Caki2 (cell line): Measurements from ENCODE around the gene VANGL2. TPM values are rescaled to one million over a fixed set of nuclear protein-coding genes. Genes with fewer than 3 reads are reported as not detected.
"Not testable (repeated sequence)": the region's sequence is repeated elsewhere in the genome, so short reads cannot be mapped to it uniquely, and the experiment has no call there.

Source experiments
- DNase-seq: peaks from one replicate; pipeline ENCODE4 v3.0.0-alpha.2; 2015; ENCODE audit warnings: low read depth
- in situ Hi-C: cut with HindIII; loops from 2 replicates; pipeline ENCODE4 v1.10.0; 2016; ENCODE audit warnings: low sequenced_read_pairs, low pct_unique_long_range_greater_than_20kb, mixed read lengths
- total RNA-seq: library from RNA; depleted of rRNA; stranded (reverse); fragments of >200 nt; shearing (Covaris generic); gene quantifications from 2 replicates; pipeline ENCODE4 v1.2.3, GENCODE V29; 2014; ENCODE audit warnings: low replicate concordance

The VANGL2 gene
- total RNA-seq, 1 experiment from 2014 or later, result not detected

DNA sequence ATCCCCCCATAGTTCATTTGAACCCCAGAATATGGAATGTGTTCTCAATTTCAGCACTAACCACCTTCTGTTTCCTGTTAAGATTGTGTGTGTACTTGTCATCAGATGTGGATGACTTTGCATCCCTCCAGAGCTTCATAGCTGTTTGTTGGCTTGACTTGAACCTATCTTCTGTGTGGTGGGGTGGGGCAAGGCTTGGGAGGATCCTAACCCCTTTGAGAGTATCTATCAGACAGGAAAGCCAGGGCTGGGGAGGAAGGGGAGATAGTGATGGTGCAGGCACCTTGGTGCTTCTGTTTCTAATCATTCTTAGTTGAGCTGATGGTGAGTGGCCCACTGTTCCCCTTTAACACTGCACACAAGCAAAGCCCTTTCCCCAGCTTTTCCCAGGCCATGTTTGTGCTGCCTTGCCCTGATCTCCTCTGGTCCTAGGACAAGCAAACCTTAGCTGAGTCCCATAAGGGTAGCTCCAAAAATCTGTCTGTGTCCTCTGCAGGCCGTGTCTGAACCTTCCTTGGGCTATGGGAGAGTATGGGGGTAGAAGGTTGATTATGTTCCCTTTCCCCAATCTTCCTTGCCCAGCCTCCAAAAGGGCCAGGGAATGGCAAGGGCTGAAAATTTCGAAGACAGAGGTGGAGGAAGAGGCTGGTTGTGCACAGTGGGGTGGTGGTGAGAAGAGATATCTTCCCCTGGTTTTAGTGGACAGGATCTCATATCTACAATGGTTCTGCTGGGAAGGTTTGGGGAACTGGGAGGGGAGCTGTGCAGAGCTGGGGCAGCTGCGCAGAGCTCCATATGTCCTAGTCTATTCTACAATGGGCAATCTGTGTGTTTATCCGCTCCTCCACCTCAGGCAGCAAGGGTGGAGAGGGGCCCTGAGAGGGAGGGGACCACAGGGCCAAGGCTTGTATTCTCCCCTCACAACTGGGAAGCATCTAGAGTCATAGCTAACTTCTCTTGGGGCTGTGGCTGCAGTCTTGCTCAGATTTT, 32.1 kb upstream of the VANGL2 start:
- no peak for DNase-seq
- in situ Hi-C loops, result no loop called here

DNA sequence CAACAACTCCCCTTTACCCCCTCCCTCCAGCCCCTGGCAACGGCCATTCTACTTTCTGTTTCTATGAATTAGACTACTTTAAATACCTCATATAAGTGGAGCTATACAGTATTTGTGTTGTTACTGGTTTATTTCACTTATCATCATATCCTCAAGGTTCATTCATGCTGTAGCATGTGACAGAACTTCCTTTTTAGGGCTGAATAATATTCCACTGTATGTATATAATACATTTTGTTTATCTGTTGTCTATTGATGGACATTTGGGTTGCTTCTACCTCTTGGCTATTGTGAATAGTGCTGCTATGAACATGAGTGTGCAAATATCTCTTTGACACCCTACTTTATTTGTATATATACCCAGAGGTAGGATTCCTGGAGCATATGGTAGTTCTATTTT, 31.3 kb upstream of the VANGL2 start:
- no peak for DNase-seq
- in situ Hi-C loops, result no loop called here

DNA sequence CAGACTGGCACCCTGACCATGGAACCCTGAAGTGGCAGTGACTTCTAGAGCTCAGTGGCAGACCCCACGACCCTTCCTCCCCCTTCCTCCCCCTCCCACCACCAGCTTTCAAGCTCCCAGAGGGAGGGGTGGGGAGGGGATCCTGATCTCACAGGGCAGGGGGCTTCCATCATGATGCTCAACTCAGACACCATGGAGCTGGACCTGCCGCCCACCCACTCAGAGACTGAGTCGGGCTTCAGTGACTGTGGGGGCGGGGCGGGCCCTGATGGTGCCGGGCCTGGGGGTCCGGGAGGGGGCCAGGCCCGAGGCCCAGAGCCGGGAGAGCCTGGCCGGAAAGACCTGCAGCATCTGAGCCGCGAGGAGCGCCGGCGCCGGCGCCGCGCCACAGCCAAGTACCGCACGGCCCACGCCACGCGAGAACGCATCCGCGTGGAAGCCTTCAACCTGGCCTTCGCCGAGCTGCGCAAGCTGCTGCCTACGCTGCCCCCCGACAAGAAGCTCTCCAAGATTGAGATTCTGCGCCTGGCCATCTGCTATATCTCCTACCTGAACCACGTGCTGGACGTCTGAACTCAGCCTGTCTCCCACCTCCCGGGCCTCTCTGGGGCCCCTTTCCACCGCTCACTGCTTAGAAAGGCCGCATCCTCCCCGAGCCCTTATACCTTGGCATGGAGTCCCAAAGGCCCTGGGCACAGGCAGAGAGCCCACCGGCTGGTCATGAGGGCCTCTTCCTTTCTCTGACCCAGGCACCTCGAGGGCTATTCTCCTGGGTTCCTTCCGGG, 29.6 kb upstream of the VANGL2 start:
- in situ Hi-C loops, result no loop called here
- DNase-seq, result no peak

DNA sequence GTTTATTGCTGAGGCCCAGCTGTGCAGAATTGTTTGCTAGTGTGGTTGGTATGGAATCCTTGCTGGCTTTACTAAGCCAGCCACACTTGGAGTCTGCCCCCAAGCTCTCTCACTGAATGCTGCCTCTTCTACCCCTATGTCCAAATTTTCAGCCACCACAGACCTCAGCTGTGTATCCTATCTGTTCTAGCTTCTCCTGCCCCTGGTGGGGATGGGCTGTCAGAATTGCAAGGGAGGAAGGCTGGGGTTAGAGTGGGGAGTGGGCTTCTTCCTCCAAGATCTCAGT, 29.1 kb upstream of the VANGL2 start:
- in situ Hi-C loops, result no loop called here
- no peak for DNase-seq

DNA sequence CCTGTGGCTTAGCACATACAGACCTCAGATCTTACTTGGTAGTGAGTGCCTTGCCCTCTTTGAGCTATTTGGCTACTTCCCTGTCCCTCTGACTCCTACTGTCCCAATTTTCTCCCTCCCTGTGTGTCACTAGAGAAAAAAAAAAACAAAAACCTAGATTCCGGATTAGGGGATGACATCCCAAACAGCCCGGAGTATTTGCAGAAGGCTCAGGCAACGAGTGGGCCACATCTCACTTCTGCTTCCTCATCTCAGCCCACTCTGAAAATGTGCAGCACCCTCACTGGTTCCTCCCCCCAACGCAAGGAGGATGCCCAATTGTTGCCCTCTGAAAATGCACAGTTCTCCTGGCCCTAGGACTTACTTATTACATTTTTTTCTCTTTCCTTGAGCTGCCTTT, 28.6 kb upstream of the VANGL2 start:
- DNase-seq, result no peak
- in situ Hi-C loops, result no loop called here

DNA sequence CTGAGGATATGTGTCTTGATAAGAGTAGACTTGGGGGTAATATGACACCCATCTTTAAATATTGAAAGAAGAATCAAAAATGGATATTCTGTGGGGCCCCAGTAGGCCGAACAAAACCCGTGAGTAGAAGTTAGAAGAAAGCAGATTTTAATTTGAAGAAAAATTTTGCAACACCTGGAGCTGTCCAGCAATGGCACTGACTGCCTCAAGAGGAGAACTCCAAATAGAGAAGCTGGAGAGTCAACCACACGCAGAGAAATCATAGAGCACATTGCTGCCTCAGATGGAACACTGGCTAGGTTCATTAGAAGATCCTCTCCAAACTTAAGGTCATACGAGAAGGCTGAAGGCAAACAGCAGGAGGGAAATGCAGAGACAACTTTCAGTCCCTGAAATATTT, 26.7 kb upstream of the VANGL2 start:
- DNase-seq, result no peak
- in situ Hi-C loops, result no loop called here

DNA sequence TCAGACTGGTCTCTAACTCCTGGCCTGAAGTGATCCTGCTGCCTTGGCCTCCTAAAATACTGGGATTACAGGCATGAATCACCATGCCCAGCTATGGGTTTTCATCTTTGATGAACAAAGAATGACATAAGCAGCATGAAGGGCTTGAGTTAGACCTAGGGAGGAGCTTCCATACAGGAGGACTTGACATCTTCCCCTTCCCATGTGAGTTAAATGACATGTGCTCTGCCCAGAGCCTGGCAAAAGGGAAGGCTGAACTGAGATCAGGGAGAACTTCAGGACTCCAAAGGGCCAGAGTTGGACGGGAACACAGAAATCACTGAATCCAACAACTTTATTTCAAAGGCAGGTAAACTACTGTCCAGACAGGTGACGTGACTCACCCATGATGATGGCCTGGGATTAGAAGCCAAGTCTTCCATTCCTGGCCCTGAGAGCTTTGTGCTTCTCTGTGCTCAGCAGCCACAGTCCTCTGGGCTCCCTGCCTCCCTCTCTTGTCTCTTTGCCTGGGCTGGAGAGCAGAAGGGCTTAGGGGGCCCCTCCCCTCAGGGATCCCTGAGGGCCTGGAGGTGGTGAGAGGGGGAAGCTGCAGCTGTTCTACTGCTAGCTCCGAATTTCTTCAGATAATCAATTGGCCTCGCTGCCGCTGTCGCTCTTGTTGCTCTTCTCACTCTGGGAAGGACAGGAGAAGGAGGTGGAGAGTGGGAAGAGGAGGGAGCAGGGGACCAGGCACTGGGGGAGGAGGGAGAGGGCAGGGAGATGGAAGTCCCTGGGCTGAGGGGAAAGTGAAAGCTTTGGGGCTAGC, 25.9 kb upstream of the VANGL2 start:
- in situ Hi-C loops, result no loop called here

DNA sequence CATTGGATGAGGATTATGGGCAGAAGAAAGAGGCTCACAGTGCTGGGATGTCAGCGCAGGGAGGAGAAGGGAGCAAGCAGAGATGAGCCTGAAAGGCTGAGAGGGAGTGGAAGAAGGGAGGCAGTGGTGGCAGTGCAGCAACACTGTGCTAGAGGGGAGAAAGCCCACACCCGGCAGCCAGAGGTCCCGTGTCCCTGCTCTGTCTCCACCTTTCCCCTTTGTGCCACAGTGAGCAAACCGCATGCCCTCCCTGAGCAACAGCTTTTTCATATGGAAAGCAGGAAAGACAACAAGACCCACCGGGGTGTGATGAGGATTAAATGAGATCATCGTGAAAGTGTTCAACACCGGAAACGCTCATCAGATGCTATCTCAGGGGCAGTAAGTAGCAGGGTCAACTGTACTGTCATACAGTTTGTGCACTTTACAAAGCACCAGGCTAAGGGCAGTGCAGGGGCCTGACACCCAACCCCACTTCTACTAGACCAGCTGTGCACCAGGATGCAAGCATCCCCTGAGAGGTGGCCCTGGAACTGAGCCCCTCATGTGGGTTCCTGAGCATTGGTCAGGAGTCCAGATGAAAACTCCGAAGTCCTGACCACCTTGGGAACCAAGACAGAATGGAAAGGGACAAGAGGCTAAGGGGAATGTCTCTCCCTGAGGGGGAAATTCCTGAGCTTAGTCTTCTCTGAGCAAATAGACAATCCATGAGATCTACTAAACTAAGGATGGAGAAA, 24.4 kb upstream of the VANGL2 start:
- in situ Hi-C loops, result no loop called here

More for the DNA sequence above, 25.9 kb upstream of the VANGL2 start:
- DNase-seq, result no peak

DNA sequence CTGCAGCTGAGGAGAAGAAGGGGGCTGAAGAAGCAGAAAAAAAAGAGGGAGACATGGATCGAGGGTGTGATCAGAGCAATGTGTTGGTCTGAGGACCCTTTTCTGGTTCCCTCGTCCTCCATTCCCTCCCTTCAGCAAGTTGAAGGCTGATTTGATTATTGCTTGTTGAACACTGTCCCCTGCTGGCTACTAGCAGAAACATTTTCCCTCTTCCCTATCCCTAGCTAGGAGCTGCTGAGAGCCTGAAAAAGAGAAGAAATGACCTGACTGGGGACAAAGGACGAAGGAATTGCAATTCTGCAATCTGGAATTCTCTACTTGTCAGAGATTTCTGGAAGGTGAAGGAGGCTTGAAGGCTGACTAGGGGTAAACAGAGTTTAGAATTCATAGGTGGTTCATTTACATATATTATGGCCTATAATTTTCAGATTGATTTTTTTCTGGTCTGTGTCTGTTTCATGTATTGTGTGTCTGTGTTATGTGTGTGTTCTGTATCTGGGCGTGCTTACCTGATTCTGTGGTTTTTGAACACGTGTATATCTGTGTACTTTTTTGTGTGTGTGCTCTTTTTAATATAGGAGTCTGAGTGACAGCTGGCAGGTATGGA, 23.7 kb upstream of the VANGL2 start:
- peak; percentile 50 for DNase-seq
- in situ Hi-C loops, result no loop called here

More for the DNA sequence above, 24.4 kb upstream of the VANGL2 start:
- no peak for DNase-seq

DNA sequence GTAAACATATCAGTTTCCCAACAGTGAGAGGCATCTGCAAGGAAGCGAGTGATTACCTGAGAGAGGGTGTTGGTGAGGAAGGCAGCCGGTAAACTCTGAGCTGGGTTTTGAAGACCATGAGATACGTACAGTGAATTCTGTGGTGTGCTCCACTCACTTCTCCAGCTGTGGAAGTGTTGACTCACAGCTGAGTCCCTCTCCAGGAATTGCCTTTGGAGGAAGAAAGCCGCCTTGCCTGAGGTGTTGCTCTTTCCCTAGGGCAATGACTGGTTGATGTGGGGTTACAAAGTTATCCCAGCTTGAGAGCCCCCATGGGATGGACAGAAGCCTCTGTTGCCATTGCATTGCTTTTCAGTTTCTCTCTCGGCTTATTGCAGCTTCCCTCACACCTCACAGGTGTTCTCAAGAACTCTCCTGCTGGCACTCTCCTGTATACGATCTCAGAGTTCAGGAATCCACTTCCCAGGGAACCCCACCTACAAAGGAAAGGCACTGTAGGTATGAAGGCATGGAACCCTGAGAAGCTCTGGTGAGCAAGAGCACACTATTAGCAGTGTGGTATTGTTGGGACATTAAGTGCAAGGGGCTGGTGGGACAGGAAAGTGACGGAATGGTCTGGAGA, 22.7 kb upstream of the VANGL2 start:
- in situ Hi-C loops, result no loop called here

DNA sequence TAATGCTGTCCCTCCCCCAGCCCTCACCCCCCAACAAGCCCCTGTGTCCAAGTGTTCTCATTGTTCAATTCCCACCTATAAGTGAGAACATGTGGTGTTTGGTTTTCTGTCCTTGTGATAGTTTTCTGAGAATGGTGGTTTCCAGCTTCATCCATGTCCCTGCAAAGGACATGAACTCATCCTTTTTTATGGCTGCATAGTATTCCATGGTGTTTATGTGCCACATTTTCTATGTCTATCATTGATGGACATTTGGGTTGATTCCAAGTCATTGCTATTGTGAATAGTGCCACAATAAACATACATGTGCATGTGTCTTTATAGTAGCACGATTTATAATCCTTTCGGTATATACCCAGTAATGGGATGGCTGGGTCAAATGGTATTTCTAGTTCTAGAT, 15.6 kb upstream of the VANGL2 start:
- DNase-seq, in situ Hi-C loops: not testable (repeated sequence)

More for the DNA sequence above, 22.7 kb upstream of the VANGL2 start:
- no peak for DNase-seq

DNA sequence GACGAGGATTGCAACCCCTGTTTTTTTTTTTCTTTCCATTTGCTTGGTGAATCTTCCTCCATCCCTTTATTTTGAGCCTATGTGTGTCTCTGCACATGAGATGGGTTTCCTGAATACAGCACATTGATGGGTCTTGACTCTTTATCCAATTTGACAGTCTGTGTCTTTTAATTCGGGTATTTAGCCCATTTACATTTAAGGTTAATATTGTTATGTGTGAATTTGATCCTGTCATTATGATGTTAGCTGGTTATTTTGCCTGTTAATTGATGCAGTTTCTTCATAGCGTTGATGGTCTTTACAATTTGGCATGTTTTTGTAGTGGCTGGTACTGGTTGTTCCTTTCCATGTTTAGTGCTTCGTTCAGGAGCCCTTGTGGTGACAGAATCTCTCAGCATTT, 12.0 kb upstream of the VANGL2 start:
- DNase-seq, in situ Hi-C loops: not testable (repeated sequence)

DNA sequence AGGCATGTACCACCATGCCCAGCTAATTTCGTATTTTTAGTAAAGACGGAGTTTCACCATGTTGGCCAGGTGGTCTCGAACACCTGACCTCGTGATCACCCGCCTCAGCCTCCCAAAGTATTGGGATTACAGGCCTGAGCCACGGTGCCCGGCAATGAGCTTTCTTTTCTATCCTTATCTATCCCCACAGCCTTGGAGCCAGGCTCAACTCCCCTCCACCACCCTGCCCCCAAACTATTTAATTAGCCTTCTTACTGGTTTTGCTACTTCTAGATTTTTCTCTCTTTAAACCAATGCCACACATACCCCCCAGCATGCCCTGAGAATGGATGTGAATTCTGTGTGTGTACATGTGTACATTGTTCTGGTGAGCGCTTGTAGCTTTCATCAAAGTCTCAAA, 5.7 kb upstream of the VANGL2 start:
- no peak for DNase-seq
- in situ Hi-C loops, result no loop called here

DNA sequence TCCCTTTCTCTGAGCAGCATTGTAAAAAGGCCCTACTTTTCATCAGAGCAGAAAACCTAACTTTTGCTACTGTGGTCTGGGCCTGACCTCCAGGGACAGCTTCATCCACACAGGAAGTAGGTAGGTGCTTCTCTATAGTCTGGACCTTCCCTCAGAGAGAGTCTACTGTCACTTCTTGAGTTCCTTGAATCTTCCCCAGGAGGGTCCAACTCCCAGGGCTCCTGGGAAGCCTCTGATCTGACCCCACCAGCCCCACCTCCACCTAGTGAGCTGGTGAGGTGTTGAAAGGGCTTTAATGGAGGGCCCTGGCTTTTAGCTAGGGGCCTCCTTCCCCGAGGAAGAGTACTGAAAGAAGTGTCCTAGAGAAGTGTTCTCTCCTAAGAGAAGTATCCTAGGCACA, 2.7 kb upstream of the VANGL2 start:
- DNase-seq, result no peak
- in situ Hi-C loops, result no loop called here

DNA sequence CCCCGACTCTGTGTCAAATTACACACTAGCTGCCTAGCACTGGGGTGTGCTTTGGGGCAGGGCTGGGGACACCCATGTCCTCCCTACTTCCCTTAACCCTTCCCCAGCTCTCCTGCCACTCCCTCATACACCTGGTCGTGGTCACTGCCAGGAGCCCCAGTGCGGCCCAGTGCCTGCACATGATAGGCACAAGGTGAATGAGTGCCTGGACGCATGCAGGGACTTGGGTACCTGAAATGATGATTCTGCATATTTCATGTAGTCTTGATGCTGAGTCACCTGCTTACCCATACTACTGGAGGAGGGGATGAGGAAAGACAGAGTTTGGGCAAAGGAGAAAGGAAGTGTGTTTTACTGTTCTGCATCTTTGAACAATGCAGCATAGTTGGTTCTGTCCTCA, 1.5 kb upstream of the VANGL2 start:
- DNase-seq, result no peak
- in situ Hi-C loops, result no loop called here

DNA sequence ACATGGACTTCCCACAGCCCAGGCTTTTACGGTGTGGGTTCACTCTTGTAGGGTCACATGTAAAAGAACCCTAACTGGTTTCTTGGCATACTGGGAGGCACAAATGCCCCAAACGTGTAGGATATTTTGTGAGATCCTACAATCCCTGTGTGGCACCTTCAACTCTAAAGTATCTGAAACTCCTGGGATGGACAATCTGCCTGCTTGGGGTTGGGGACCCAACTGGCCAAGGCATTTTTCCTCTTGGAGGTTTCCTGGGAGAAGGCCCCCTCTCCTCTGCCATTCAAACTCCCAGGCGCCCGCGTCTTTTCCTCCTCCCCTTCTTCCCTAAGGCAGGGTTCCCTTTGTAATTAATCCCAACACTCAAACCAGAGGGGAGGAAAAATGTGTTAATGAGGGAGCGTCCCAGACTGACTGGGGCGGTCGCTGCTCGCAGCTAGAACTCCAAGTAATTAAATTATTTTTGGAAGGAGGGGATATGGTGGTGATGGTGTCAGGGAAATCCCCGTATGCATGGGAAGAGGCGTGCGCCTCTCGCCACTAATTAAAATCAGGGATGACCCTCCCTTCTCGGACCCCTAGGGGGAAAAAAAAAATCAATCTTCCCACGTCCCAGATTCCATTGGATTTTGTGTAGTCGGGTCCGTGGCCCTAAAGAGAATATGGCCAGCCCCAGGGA, 681 bp upstream of the VANGL2 start:
- no peak for DNase-seq
- in situ Hi-C loops, result no loop called here
